Peyer's patch (tissue), 4 donors: ENCODE data around the gene TSPYL1.

Experiments
- POLR2A ChIP-seq, 2 donors: fragments of 450-650 bp; IDR thresholded peaks; one replicate each; pipeline ENCODE4 v1.5.1; 2017; ENCODE audit warnings: antibody characterized with exemption in 2 of 2, mild to moderate bottlenecking in 2 of 2, moderate library complexity in 2 of 2
- TF ChIP-seq, protein P1 (sequence below), 6 experiments: fragments of 450-650 bp in 4 of 6; fragments of 200-600 bp in 2 of 6; sonication (generic) in 1 of 6; IDR thresholded peaks; one replicate each; pipeline ENCODE4 v1.5.1; 2017 to 2019; ENCODE audit warnings: antibody characterized with exemption in 6 of 6, mild to moderate bottlenecking in 3 of 6, moderate library complexity in 1 of 6

DNA sequence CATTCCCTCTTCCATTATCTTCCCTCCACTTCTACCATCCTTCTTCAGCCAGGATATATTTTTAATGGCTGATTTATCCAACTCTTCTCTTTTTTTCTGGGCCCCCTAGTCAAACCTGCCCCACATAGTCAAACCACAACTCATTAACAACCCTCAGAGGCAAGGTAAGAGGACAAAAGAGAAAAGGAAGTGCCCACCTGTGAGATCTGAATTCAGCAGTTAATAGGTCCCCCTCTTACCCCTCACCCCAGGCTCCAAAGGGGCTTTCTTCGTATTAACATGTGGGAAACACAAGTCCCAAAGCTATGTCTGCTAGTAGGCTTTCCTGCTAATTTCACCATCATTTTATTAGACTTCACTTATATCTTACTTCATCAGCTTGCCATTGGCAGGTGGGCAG is 44.1 kb upstream of the TSPYL1 start:
- TF ChIP-seq, protein P1, sequence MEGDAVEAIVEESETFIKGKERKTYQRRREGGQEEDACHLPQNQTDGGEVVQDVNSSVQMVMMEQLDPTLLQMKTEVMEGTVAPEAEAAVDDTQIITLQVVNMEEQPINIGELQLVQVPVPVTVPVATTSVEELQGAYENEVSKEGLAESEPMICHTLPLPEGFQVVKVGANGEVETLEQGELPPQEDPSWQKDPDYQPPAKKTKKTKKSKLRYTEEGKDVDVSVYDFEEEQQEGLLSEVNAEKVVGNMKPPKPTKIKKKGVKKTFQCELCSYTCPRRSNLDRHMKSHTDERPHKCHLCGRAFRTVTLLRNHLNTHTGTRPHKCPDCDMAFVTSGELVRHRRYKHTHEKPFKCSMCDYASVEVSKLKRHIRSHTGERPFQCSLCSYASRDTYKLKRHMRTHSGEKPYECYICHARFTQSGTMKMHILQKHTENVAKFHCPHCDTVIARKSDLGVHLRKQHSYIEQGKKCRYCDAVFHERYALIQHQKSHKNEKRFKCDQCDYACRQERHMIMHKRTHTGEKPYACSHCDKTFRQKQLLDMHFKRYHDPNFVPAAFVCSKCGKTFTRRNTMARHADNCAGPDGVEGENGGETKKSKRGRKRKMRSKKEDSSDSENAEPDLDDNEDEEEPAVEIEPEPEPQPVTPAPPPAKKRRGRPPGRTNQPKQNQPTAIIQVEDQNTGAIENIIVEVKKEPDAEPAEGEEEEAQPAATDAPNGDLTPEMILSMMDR (IDR thresholded peaks at IDR 0.05): no peak
- no peak for TF ChIP-seq POLR2A (IDR thresholded peaks at IDR 0.05)
